Upper lobe of left lung (tissue), 4 donors: ENCODE measurements around the gene SLC6A3.

Experiments
- CTCF ChIP-seq, 6 experiments: fragments of 450-650 bp in 4 of 6; fragments of 200-600 bp in 2 of 6; sonication (generic) in 2 of 6; IDR thresholded peaks; one replicate each; pipeline ENCODE4 v1.5.1; 2016 to 2019; ENCODE audit warnings: antibody characterized with exemption in 6 of 6
- EP300 ChIP-seq, 4 donors: sonication (generic); formaldehyde crosslinking; IDR thresholded peaks; one replicate each; pipeline ENCODE4 v1.5.1; 2017; ENCODE audit warnings: antibody characterized with exemption in 4 of 4, control low read depth in 2 of 4
- POLR2A ChIP-seq, 4 donors: fragments of 450-650 bp; IDR thresholded peaks; one replicate each; pipeline ENCODE4 v1.5.1; 2016 to 2017; ENCODE audit warnings: antibody characterized with exemption in 4 of 4, mild to moderate bottlenecking in 2 of 4
- POLR2AphosphoS5 ChIP-seq, 2 donors: sonication (generic); formaldehyde crosslinking; IDR thresholded peaks; one replicate each; pipeline ENCODE4 v1.5.1; 2017; ENCODE audit warnings: antibody characterized with exemption in 2 of 2

GRCh38 chr5:1431896-1432295, 13.3 kb downstream of the SLC6A3 start:
- no peak for TF ChIP-seq CTCF (IDR thresholded peaks at IDR 0.05)
- no peak for TF ChIP-seq POLR2AphosphoS5 (IDR thresholded peaks at IDR 0.05)
- no peak for TF ChIP-seq POLR2A (IDR thresholded peaks at IDR 0.05)
- TF ChIP-seq EP300 (IDR thresholded peaks at IDR 0.05), result no peak
